Measurements from ENCODE around the gene RAB44. TPM values are rescaled to one million over a fixed set of nuclear protein-coding genes. Genes with fewer than 3 reads are reported as not detected.
A peak's percentile ranks its signal among the peaks of the same experiment; 100 is the strongest.

RAB44 gene
- total RNA-seq, 4 donors from 2014 or later, result 0.30 to 1.0 (median 0.63) TPM

DNA sequence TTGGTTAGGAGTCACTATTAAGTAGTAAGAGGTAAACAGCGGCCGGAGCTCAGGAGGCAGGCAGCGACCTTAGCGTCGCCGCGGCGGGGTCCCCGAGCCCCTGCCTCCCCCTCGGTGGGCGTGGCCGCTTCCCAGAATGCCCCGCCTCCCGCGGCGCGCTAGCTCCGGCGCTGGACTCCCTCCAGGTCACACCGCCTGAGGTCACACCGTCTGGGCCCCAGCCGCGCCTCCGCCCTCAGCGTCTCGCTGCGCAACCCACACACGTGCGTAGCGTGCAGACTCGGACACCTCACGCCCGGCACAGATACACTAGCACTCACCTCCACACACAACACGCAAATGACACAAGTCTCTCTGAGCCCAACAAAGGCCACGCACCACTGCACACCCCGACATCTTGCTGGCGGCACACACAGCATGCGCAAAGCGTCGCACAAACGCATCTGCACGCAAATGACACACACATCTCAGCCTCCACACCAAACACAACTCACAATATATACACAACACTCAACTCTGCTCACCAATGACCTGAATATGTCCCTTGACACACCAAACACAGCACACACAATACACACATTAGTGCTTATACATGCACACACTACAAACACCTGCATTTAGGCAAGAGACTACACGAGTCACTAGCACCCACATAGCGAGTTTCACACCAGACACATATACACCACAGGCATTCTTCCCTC lies 36.7 kb upstream of the RAB44 start:
- Histone ChIP-seq H3K4me1 (peaks cover 0 to 16% (median 5%) of the 10 kb centered on the region in 4 donors), H3K9me3 (no peaks in the 10 kb centered on the region), H3K4me3 (peak overlapping the region; percentile 1 to 36 (median 20)), H3K36me3 (no peaks in the 10 kb centered on the region), H3K27me3 (no peaks in the 10 kb centered on the region), H3K27ac (no peak overlapping the region)
- WGBS, 2 donors, result 23 to 29% methylated on average over 30 to 42 of the region's 44 CpGs
- TF ChIP-seq, protein P1, sequence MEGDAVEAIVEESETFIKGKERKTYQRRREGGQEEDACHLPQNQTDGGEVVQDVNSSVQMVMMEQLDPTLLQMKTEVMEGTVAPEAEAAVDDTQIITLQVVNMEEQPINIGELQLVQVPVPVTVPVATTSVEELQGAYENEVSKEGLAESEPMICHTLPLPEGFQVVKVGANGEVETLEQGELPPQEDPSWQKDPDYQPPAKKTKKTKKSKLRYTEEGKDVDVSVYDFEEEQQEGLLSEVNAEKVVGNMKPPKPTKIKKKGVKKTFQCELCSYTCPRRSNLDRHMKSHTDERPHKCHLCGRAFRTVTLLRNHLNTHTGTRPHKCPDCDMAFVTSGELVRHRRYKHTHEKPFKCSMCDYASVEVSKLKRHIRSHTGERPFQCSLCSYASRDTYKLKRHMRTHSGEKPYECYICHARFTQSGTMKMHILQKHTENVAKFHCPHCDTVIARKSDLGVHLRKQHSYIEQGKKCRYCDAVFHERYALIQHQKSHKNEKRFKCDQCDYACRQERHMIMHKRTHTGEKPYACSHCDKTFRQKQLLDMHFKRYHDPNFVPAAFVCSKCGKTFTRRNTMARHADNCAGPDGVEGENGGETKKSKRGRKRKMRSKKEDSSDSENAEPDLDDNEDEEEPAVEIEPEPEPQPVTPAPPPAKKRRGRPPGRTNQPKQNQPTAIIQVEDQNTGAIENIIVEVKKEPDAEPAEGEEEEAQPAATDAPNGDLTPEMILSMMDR (IDR thresholded peaks at IDR 0.05), result no peak
- TF ChIP-seq EP300 (IDR thresholded peaks at IDR 0.05), result peak in 1 of 2 donors; percentile 61
- DNase-seq (ENCODE audit: low spot score in 2 of 2), result no peak

DNA sequence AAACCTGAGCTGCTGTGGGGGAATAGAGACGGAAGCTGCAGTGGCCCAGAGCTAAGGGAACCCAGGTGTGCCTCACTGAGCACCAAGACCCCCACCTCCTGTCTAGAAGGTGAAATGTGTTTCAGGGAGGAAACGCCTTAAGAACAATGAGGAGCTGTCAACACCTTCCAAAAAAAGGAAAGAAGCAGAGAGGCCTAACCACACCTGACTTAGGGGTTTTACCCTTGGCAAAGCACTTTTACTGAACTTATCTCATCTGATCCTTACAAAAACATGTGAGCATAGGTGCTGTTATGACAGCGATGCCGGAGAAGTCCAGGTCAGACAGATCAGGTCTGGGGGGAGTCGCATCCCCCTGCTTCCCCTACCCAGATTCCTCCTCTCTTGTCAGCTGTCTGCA lies 35.2 kb upstream of the RAB44 start:
- WGBS, 2 donors, result 73 to 94% methylated on average over 5 of the region's 5 CpGs
- TF ChIP-seq EP300 (IDR thresholded peaks at IDR 0.05) (no peak), POLR2A (IDR thresholded peaks at IDR 0.05) (no peak)
- TF ChIP-seq, protein P1 (IDR thresholded peaks at IDR 0.05), result no peak
- no peaks in the 10 kb centered on the region for H3K9me3 ChIP-seq
- H3K4me3 ChIP-seq, result no peak overlapping the region
- peaks cover 0 to 29% (median 17%) of the 10 kb centered on the region in 4 donors for H3K4me1 ChIP-seq
- DNase-seq (ENCODE audit: low spot score in 2 of 2), result no peak
- no peaks in the 10 kb centered on the region for H3K36me3 ChIP-seq
- H3K27me3 ChIP-seq, result no peaks in the 10 kb centered on the region
- H3K27ac ChIP-seq, result no peak overlapping the region

DNA sequence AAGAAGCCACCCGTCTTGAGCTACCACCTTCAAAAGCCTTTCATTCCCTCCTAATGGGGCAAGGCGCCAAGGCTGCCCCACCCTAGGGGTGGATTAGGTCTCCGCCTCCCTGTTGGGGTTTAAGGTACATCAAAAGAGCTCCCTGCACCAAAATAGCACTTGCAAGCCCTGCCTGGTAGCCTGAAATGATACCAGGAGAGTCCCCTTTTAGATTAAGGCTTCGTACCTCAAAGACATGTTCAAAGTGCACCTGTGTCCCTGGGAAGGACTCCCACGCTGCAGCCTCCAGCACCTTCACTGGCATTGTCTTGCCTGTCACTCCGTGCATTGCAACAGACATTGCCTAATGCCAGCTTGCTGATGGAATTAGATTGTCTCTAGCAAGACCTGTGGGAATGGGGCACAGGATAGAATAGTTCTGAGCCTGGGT lies 34.8 kb upstream of the RAB44 start:
- Histone ChIP-seq H3K27me3 (no peaks in the 10 kb centered on the region), H3K9me3 (no peaks in the 10 kb centered on the region), H3K4me3 (no peak overlapping the region), H3K4me1 (peaks cover 0 to 34% (median 19%) of the 10 kb centered on the region in 4 donors), H3K36me3 (no peaks in the 10 kb centered on the region), H3K27ac (no peak overlapping the region)
- TF ChIP-seq EP300 (IDR thresholded peaks at IDR 0.05) (no peak), POLR2A (IDR thresholded peaks at IDR 0.05) (no peak)
- TF ChIP-seq, protein P1 (IDR thresholded peaks at IDR 0.05), result no peak
- no peak for DNase-seq (ENCODE audit: low spot score in 2 of 2)
- 77 to 85% methylated on average over 6 of the region's 6 CpGs for WGBS, 2 donors

DNA sequence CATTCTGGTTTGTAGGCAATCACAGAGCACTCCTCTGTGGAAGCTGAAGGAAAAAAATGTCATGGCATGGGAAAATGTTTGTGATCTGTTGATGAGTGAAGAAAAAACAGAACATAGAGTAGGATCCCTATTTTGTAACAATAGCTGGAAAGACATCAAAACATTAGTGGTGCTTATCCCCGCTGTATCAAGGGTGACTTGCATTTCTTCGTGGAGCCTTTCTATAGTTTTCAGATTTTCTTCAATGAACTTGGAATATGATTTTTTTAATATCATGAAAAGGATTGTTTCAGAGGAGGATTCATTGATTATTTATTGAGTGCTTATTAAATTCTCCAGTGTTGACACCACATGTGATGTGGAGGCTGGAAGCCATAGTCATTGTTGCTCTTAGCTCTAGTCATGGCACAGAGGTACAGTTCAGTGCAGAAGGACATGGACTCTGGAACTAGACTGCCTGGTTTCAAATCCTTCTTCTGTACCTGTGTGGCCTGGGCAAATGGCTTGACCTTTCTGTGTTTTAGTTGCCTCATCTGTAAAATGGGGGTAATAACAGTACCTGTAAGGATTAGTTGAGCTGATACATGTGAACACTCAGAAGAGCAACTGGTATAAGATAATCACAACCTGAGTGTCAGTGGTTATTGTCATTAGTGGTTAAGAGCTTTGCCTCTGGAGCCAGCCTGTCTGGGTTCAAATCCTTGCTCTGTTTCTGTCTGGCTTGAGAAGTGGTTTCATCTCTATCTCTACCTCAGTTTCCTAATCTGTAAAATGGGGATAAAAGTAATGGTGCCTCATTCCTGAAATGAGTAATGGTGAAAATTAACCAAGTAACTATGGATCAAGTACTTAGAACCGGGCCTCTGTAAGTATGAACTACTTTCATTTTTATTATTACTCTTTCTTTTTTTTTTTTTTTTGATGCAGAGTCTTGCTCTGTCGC lies 33.9 kb upstream of the RAB44 start:
- no peak overlapping the region for H3K27ac ChIP-seq
- H3K4me1 ChIP-seq, result peaks cover 0 to 40% (median 20%) of the 10 kb centered on the region in 4 donors
- DNase-seq (ENCODE audit: low spot score in 2 of 2), result no peak
- H3K27me3 ChIP-seq, result no peaks in the 10 kb centered on the region
- no peaks in the 10 kb centered on the region for H3K9me3 ChIP-seq
- no peaks in the 10 kb centered on the region for H3K36me3 ChIP-seq
- no peak overlapping the region for H3K4me3 ChIP-seq
- WGBS, 2 donors, result 66 to 69% methylated on average over 4 of the region's 4 CpGs
- no peak for TF ChIP-seq EP300 (IDR thresholded peaks at IDR 0.05)
- TF ChIP-seq, protein P1 (IDR thresholded peaks at IDR 0.05), result no peak
- TF ChIP-seq POLR2A (IDR thresholded peaks at IDR 0.05), result no peak

DNA sequence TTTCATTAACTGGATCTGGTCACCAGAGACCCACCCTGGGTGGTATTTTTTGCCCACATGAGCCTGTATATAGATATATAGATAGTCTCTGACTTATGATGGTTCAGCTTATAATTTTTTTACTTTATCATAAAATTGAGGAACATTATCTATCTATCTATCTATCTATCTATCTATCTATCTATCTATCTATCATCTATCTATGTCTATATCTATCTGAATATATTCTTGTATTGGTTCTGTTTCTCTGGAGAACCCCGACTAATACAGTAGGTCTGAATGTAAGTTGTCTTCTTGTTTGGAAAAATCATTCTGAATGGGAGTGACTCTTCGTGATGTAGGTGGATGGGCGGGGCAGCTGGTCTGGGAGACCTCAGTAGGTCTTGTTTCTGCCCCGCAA lies 32.4 kb upstream of the RAB44 start:
- WGBS, 2 donors, result 92 to 95% methylated on average over 4 of the region's 4 CpGs
- no peaks in the 10 kb centered on the region for H3K27me3 ChIP-seq
- no peak for DNase-seq (ENCODE audit: low spot score in 2 of 2)
- no peaks in the 10 kb centered on the region for H3K36me3 ChIP-seq
- peaks cover 0 to 36% (median 20%) of the 10 kb centered on the region in 4 donors for H3K4me1 ChIP-seq
- H3K9me3 ChIP-seq, result no peaks in the 10 kb centered on the region
- H3K27ac ChIP-seq, result peak overlapping the region in 1 of 4 donors; percentile 86
- TF ChIP-seq POLR2A (IDR thresholded peaks at IDR 0.05), result no peak
- no peak for TF ChIP-seq EP300 (IDR thresholded peaks at IDR 0.05)
- TF ChIP-seq, protein P1 (IDR thresholded peaks at IDR 0.05), result no peak
- H3K4me3 ChIP-seq, result no peak overlapping the region

Data from tibial nerve (tissue), 4 donors.